Vagina (tissue), 2 donors: ENCODE results near the gene RPS27L. TPM values are rescaled to one million over a fixed set of nuclear protein-coding genes. Genes with fewer than 3 reads are reported as not detected.

ENCODE experiments used
- DNase-seq, 2 donors: peaks; one replicate each; pipeline ENCODE4 v3.0.0-alpha.2; 2017; ENCODE audit errors: extremely low spot score in 2 of 2
- H3K27ac ChIP-seq: fragments of 200-600 bp; sonication (generic); one replicate; pipeline ENCODE4 v1.5.1; 2019
- H3K27me3 ChIP-seq: fragments of 200-600 bp; sonication (generic); one replicate; pipeline ENCODE4 v1.5.1; 2019
- H3K36me3 ChIP-seq, 2 donors: fragments of 200-600 bp; sonication (generic); one replicate each; pipeline ENCODE4 v1.5.1; 2017 to 2019
- H3K4me1 ChIP-seq: fragments of 200-600 bp; sonication (generic); one replicate; pipeline ENCODE4 v1.5.1; 2019
- H3K4me3 ChIP-seq, 2 donors: fragments of 200-600 bp; sonication (generic); 1 replicate in 1 of 2; 2 replicates in 1 of 2; pipeline ENCODE4 v1.5.1; 2016 to 2019
- H3K9me3 ChIP-seq: fragments of 200-600 bp; sonication (generic); one replicate; pipeline ENCODE4 v1.5.1; 2019
- POLR2A ChIP-seq, 2 donors: fragments of 450-650 bp; IDR thresholded peaks; one replicate each; pipeline ENCODE4 v1.6.1; 2017; ENCODE audit warnings: antibody characterized with exemption in 2 of 2, mild to moderate bottlenecking in 2 of 2, moderate library complexity in 2 of 2
- POLR2AphosphoS5 ChIP-seq, 2 donors: sonication (generic); formaldehyde crosslinking; IDR thresholded peaks; one replicate each; pipeline ENCODE4 v1.9.0; 2017; ENCODE audit warnings: antibody characterized with exemption in 2 of 2, mild to moderate bottlenecking in 2 of 2, low read depth in 1 of 2; ENCODE audit not compliant: insufficient read depth in 1 of 2
- intact Hi-C: fragments of 100-400 bp; cut with DNase I; formaldehyde crosslinking; loops from one replicate; pipeline ENCODE4 v1.15.1; 2023
- total RNA-seq: library from RNA; depleted of rRNA; stranded (reverse); fragments of >200 nt; gene quantifications from one replicate; pipeline ENCODE4 v1.2.3, GENCODE V29; 2016
- TF ChIP-seq, protein P1 (sequence below), 3 experiments: fragments of 450-650 bp in 2 of 3; fragments of 200-600 bp in 1 of 3; sonication (generic) in 1 of 3; IDR thresholded peaks; one replicate each; pipeline ENCODE4 v1.5.1; 2017 to 2019; ENCODE audit warnings: antibody characterized with exemption in 3 of 3, mild to moderate bottlenecking in 2 of 3, moderate library complexity in 2 of 3

Gene RPS27L
- total RNA-seq, 1 donor from 2014 or later: 74.6 TPM

DNA sequence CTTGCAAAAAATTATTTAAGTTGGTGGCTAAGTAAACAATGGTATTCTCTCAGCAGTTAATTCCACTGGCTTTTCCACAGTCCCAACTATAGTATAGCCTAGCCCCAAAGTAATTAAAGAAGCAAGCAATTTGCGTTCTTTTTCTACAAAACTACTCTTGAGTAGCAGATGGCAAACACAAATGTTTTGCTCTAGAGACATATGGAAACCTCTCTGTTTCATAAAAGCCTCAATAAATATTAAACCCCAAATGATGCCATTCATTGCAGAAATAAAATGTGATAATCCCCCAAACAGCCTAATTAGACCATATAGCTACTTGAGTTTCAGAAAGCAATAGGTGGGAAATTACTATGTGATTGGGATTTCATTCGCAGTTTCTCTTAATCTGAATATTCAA lies 23.5 kb upstream of the RPS27L start:
- H3K36me3 ChIP-seq: no peaks in the 10 kb centered on the region
- no peak for DNase-seq
- no peak overlapping the region for H3K4me3 ChIP-seq

DNA sequence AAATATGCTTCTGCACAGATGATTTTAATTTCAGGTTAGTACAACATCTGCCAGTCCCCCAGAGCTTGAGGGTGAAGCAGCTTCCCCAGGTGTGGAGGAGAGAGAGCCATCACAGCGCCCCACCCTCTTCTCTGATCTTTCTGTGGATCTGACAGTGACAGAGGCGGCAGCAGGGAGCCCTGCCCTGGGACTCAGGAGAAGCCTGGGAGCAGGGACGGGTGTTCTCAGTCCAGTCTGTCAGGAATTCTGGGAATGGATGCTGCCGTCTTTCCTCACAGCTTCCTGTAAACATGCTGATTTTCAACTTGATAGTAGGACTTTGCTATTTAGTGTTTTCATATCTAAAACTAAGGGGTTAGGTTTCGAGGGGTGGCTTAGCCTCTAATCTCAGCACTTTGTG lies 20.8 kb upstream of the RPS27L start:
- H3K36me3 ChIP-seq: no peaks in the 10 kb centered on the region
- no peak overlapping the region for H3K27ac ChIP-seq
- no peaks in the 10 kb centered on the region for H3K27me3 ChIP-seq
- DNase-seq: no peak
- intact Hi-C loops: no loop called here
- no peak overlapping the region for H3K4me3 ChIP-seq
- TF ChIP-seq, protein P1, sequence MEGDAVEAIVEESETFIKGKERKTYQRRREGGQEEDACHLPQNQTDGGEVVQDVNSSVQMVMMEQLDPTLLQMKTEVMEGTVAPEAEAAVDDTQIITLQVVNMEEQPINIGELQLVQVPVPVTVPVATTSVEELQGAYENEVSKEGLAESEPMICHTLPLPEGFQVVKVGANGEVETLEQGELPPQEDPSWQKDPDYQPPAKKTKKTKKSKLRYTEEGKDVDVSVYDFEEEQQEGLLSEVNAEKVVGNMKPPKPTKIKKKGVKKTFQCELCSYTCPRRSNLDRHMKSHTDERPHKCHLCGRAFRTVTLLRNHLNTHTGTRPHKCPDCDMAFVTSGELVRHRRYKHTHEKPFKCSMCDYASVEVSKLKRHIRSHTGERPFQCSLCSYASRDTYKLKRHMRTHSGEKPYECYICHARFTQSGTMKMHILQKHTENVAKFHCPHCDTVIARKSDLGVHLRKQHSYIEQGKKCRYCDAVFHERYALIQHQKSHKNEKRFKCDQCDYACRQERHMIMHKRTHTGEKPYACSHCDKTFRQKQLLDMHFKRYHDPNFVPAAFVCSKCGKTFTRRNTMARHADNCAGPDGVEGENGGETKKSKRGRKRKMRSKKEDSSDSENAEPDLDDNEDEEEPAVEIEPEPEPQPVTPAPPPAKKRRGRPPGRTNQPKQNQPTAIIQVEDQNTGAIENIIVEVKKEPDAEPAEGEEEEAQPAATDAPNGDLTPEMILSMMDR (IDR thresholded peaks at IDR 0.05): no peak
- no peak for TF ChIP-seq POLR2A (IDR thresholded peaks at IDR 0.05)
- TF ChIP-seq POLR2AphosphoS5 (IDR thresholded peaks at IDR 0.05; ENCODE audit: insufficient read depth in 1 of 2, low read depth in 1 of 2): no peak
- no peaks in the 10 kb centered on the region for H3K9me3 ChIP-seq
- no peaks in the 10 kb centered on the region for H3K4me1 ChIP-seq

More for the DNA sequence above, 23.5 kb upstream of the RPS27L start:
- H3K9me3 ChIP-seq: no peaks in the 10 kb centered on the region
- H3K27ac ChIP-seq: no peak overlapping the region
- H3K27me3 ChIP-seq: no peaks in the 10 kb centered on the region
- intact Hi-C loops: no loop called here
- H3K4me1 ChIP-seq: no peaks in the 10 kb centered on the region
- no peak for TF ChIP-seq POLR2A (IDR thresholded peaks at IDR 0.05)
- TF ChIP-seq, protein P1 (IDR thresholded peaks at IDR 0.05): no peak

DNA sequence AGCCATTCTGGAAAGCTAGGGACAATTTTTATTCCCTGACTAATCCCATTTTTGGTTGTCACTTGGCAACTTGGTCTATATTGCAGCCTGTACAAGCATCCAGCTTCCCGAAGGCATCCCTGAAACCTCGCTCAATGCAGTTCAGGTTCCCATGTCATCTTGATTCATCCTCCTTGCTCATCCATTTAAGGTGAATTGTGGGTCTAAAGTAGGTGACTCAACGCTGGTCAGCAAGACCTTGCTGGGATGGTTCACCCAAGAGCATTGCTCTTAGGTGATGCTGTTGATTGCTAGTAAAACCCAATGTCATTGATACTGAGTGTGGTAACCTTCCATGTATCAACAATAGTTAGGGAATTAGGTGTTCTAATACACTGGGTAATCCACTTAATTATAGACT lies 19.0 kb upstream of the RPS27L start:
- intact Hi-C loops: no loop called here
- no peak for DNase-seq
- Histone ChIP-seq H3K27me3 (no peaks in the 10 kb centered on the region), H3K4me1 (no peaks in the 10 kb centered on the region), H3K4me3 (no peak overlapping the region), H3K36me3 (no peaks in the 10 kb centered on the region), H3K9me3 (no peaks in the 10 kb centered on the region), H3K27ac (no peak overlapping the region)
- TF ChIP-seq POLR2AphosphoS5 (IDR thresholded peaks at IDR 0.05; ENCODE audit: insufficient read depth in 1 of 2, low read depth in 1 of 2) (no peak), POLR2A (IDR thresholded peaks at IDR 0.05) (no peak)
- TF ChIP-seq, protein P1 (IDR thresholded peaks at IDR 0.05): no peak

DNA sequence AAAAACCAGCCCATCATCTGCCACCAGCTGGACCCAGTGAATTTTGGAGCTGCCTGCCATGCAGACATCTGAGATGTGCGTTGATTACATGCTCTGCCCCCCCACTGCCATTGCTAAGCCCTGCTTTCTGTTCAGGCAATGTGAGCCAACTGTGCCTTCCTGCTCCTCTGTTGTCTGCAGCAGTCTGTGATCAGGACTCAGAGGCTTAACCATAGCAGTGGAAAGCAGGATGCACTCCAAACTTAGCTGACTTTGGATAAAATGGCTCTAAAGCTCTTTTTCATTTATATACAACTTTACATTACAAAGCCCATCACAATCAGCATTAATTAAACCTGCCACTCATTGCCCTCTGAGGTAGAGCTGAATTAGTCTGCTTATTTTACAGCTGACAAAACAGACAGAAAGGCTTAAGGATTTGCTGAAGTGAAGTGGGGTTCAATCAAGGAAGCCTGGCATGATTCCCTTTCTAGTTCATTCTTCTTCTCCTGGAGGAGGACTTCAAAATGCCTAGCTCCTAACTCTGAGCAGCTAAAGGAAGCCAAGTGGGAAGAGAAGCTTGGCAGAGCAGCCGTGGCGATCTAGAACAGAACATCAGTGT lies 15.7 kb upstream of the RPS27L start:
- TF ChIP-seq POLR2A (IDR thresholded peaks at IDR 0.05) (no peak), POLR2AphosphoS5 (IDR thresholded peaks at IDR 0.05; ENCODE audit: insufficient read depth in 1 of 2, low read depth in 1 of 2) (no peak)
- TF ChIP-seq, protein P1 (IDR thresholded peaks at IDR 0.05): no peak
- Histone ChIP-seq H3K4me1 (no peaks in the 10 kb centered on the region), H3K4me3 (no peak overlapping the region), H3K27me3 (no peaks in the 10 kb centered on the region), H3K9me3 (no peaks in the 10 kb centered on the region), H3K36me3 (no peaks in the 10 kb centered on the region), H3K27ac (no peak overlapping the region)
- intact Hi-C loops: no loop called here
- no peak for DNase-seq

DNA sequence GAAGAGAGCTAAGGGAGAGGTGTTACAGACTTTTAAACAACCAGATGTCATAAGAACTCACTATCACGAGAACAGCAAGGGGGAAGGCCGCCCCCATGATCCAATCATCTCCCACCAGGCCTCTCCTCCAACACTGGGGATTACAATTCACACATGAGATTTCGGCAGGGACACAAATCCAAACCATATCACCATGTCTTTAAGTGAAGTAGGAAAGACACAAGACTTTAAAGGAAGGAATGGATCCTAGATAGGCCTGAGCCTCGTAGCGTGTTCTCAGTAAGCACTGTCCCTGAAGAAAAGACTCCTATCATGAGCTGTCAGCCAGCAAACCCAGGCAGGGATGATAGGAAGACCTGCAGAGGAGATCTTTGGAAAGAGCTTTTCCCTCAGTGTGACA lies 15.1 kb upstream of the RPS27L start:
- no peaks in the 10 kb centered on the region for H3K36me3 ChIP-seq
- intact Hi-C loops: no loop called here
- no peak for TF ChIP-seq POLR2A (IDR thresholded peaks at IDR 0.05)
- TF ChIP-seq, protein P1 (IDR thresholded peaks at IDR 0.05): no peak
- TF ChIP-seq POLR2AphosphoS5 (IDR thresholded peaks at IDR 0.05; ENCODE audit: insufficient read depth in 1 of 2, low read depth in 1 of 2): no peak

More for the DNA sequence above, 15.1 kb upstream of the RPS27L start:
- H3K4me3 ChIP-seq: no peak overlapping the region
- no peak for DNase-seq
- no peaks in the 10 kb centered on the region for H3K4me1 ChIP-seq
- no peaks in the 10 kb centered on the region for H3K9me3 ChIP-seq
- no peaks in the 10 kb centered on the region for H3K27me3 ChIP-seq
- no peak overlapping the region for H3K27ac ChIP-seq
